ENCODE data around the gene BIVM. TPM values are rescaled to one million over a fixed set of nuclear protein-coding genes. Genes with fewer than 3 reads are reported as not detected.

BIVM gene
- total and polyA plus RNA-seq, 4 donors: 7.4 to 17.8 (median 11.3) TPM

GRCh38 chr13:102825400-102825799 lies 26.5 kb downstream of the BIVM start:
- H3K27me3 ChIP-seq (ENCODE audit: control insufficient read depth in 4 of 4, insufficient read depth in 4 of 4, low read length in 3 of 4): no peaks in the 10 kb centered on the region
- no peak overlapping the region for H3K9ac ChIP-seq (ENCODE audit: low read depth in 1 of 2, low read length in 2 of 2)
- WGBS: 98% methylated on average over 4 of the region's 4 CpGs
- H3K4me3 ChIP-seq (ENCODE audit: low read depth in 1 of 3, low read length in 3 of 3): no peak overlapping the region
- no peak overlapping the region for H3K27ac ChIP-seq (ENCODE audit: low read depth in 1 of 2, low read length in 2 of 2)
- peaks cover 4 to 33% (median 25%) of the 10 kb centered on the region in 4 donors for H3K36me3 ChIP-seq (ENCODE audit: control insufficient read depth in 4 of 4, insufficient read depth in 3 of 4, low read depth in 1 of 4, low read length in 3 of 4)
- no peak for DNase-seq (ENCODE audit: low spot score)
- H3K4me1 ChIP-seq (ENCODE audit: control insufficient read depth in 4 of 4, insufficient read depth in 4 of 4, low read length in 3 of 4): peaks cover 0 to 6% (median 3%) of the 10 kb centered on the region in 4 donors
- H3K9me3 ChIP-seq (ENCODE audit: control insufficient read depth in 4 of 4, low read length in 3 of 4): no peaks in the 10 kb centered on the region
- no peak for TF ChIP-seq CTCF (IDR thresholded peaks at IDR 0.05; ENCODE audit: low read depth, low read length, missing input control)
- TF ChIP-seq FOXA2 (IDR thresholded peaks at IDR 0.05): no peak
- TF ChIP-seq SP1 (IDR thresholded peaks at IDR 0.05): no peak

GRCh38 chr13:102825921-102826706 lies 27.2 kb downstream of the BIVM start:
- Histone ChIP-seq H3K9ac (ENCODE audit: low read depth in 1 of 2, low read length in 2 of 2) (no peak overlapping the region), H3K27ac (ENCODE audit: low read depth in 1 of 2, low read length in 2 of 2) (no peak overlapping the region), H3K36me3 (ENCODE audit: control insufficient read depth in 4 of 4, insufficient read depth in 3 of 4, low read depth in 1 of 4, low read length in 3 of 4) (peaks cover 4 to 29% (median 24%) of the 10 kb centered on the region in 4 donors), H3K4me3 (ENCODE audit: low read depth in 1 of 3, low read length in 3 of 3) (no peak overlapping the region), H3K27me3 (ENCODE audit: control insufficient read depth in 4 of 4, insufficient read depth in 4 of 4, low read length in 3 of 4) (no peaks in the 10 kb centered on the region), H3K4me1 (ENCODE audit: control insufficient read depth in 4 of 4, insufficient read depth in 4 of 4, low read length in 3 of 4) (peaks cover 0 to 13% (median 9%) of the 10 kb centered on the region in 4 donors), H3K9me3 (ENCODE audit: control insufficient read depth in 4 of 4, low read length in 3 of 4) (no peaks in the 10 kb centered on the region)
- no peak for DNase-seq (ENCODE audit: low spot score)
- TF ChIP-seq ZBTB33 (IDR thresholded peaks at IDR 0.05) (no peak), HNF4G (IDR thresholded peaks at IDR 0.05) (no peak), HNF4A (conservative IDR thresholded peaks at IDR 0.05) (no peak), ATF3 (IDR thresholded peaks at IDR 0.05) (no peak), RAD21 (IDR thresholded peaks at IDR 0.05) (no peak), SP1 (IDR thresholded peaks at IDR 0.05) (no peak), JUND (IDR thresholded peaks at IDR 0.05) (no peak), FOXA2 (IDR thresholded peaks at IDR 0.05) (no peak), EGR1 (IDR thresholded peaks at IDR 0.05; ENCODE audit: low read depth in 2 of 2) (no peak), FOXA1 (IDR thresholded peaks at IDR 0.05) (no peak), RXRA (IDR thresholded peaks at IDR 0.05) (no peak), NR2F2 (IDR thresholded peaks at IDR 0.05) (no peak), YY1 (IDR thresholded peaks at IDR 0.05) (no peak), REST (IDR thresholded peaks at IDR 0.05) (no peak), CTCF (IDR thresholded peaks at IDR 0.05; ENCODE audit: low read depth, low read length, missing input control) (no peak), MAX (IDR thresholded peaks at IDR 0.05) (no peak), TAF1 (conservative IDR thresholded peaks at IDR 0.05) (no peak)
- WGBS: 88% methylated on average over 8 of the region's 8 CpGs
